Liver (tissue), 9 donors: ENCODE results near the gene RIOX2. TPM values are rescaled to one million over a fixed set of nuclear protein-coding genes. Genes with fewer than 3 reads are reported as not detected.
A peak's percentile ranks its signal among the peaks of the same experiment; 100 is the strongest.

Source experiments
- DNase-seq: peaks from one replicate; pipeline ENCODE4 v3.0.0-alpha.2; 2017; ENCODE audit warnings: low spot score
- H3K27ac ChIP-seq, 2 donors: one replicate each; pipeline ENCODE4 v1.7.0; 2013; ENCODE audit warnings: inconsistent platforms in 2 of 2, low read length in 2 of 2, control low read depth in 1 of 2, low read depth in 1 of 2, mild to moderate bottlenecking in 1 of 2
- H3K27me3 ChIP-seq, 4 donors: one replicate each; pipeline versions ENCODE4 v1.6.1 to v1.7.0; 2013; ENCODE audit warnings: low read length in 3 of 4, inconsistent platforms in 1 of 4, mild to moderate bottlenecking in 1 of 4, moderate library complexity in 1 of 4; ENCODE audit not compliant: control insufficient read depth in 4 of 4, insufficient read depth in 4 of 4
- H3K36me3 ChIP-seq, 4 donors: one replicate each; pipeline versions ENCODE4 v1.6.1 to v1.7.0; 2013; ENCODE audit warnings: low read length in 3 of 4, mild to moderate bottlenecking in 3 of 4, low read depth in 1 of 4, moderate library complexity in 1 of 4; ENCODE audit not compliant: control insufficient read depth in 4 of 4, insufficient read depth in 3 of 4
- H3K4me1 ChIP-seq, 4 donors: one replicate each; pipeline versions ENCODE4 v1.6.1 to v1.7.0; 2013; ENCODE audit warnings: low read length in 3 of 4, mild to moderate bottlenecking in 3 of 4, moderate library complexity in 1 of 4; ENCODE audit not compliant: control insufficient read depth in 4 of 4, insufficient read depth in 4 of 4
- H3K4me3 ChIP-seq, 3 donors: one replicate each; pipeline versions ENCODE4 v1.6.1 to v1.7.0; 2013; ENCODE audit warnings: low read length in 3 of 3, control low read depth in 1 of 3, low read depth in 1 of 3, mild to moderate bottlenecking in 1 of 3
- H3K9ac ChIP-seq, 2 donors: one replicate each; pipeline ENCODE4 v1.7.0; 2013; ENCODE audit warnings: low read length in 2 of 2, mild to moderate bottlenecking in 2 of 2, moderate library complexity in 2 of 2, control low read depth in 1 of 2, low read depth in 1 of 2
- H3K9me3 ChIP-seq, 4 donors: one replicate each; pipeline versions ENCODE4 v1.6.1 to v1.7.0; 2013; ENCODE audit warnings: low read length in 3 of 4; ENCODE audit not compliant: control insufficient read depth in 4 of 4
- ATF3 ChIP-seq: IDR thresholded peaks from 2 replicates; pipeline ENCODE4 v1.6.1; 2016; ENCODE audit warnings: antibody characterized with exemption
- CTCF ChIP-seq: fragments of 150-350 bp; IDR thresholded peaks from 2 replicates; pipeline ENCODE4 v1.5.1; 2017; ENCODE audit warnings: improper control_type of control experiment, low read depth, low read length; ENCODE audit not compliant: missing input control
- EGR1 ChIP-seq, 2 donors: IDR thresholded peaks; 2 replicates each; pipeline ENCODE4 v1.6.1; 2016 to 2018; ENCODE audit warnings: antibody characterized with exemption in 2 of 2, low read depth in 2 of 2
- FOXA1 ChIP-seq: IDR thresholded peaks from 2 replicates; pipeline ENCODE4 v1.6.1; 2016; ENCODE audit warnings: antibody characterized with exemption
- FOXA2 ChIP-seq: IDR thresholded peaks from 2 replicates; pipeline ENCODE4 v1.6.1; 2016; ENCODE audit warnings: antibody characterized with exemption
- GABPA ChIP-seq, 2 donors: IDR thresholded peaks in 1 of 2; conservative IDR thresholded peaks in 1 of 2; 2 replicates each; pipeline ENCODE4 v1.6.1; 2016; ENCODE audit warnings: antibody characterized with exemption in 2 of 2, mild to moderate bottlenecking in 1 of 2, moderate library complexity in 1 of 2
- HNF4A ChIP-seq, 2 donors: conservative IDR thresholded peaks; 2 replicates each; pipeline ENCODE4 v1.6.1; 2016; ENCODE audit warnings: antibody characterized with exemption in 2 of 2, mild to moderate bottlenecking in 2 of 2
- HNF4G ChIP-seq: IDR thresholded peaks from 2 replicates; pipeline ENCODE4 v1.6.1; 2016; ENCODE audit warnings: antibody characterized with exemption
- JUND ChIP-seq, 2 donors: IDR thresholded peaks; 2 replicates each; pipeline ENCODE4 v1.6.1; 2016; ENCODE audit warnings: antibody characterized with exemption in 2 of 2
- MAX ChIP-seq: IDR thresholded peaks from 2 replicates; pipeline ENCODE4 v1.6.1; 2016; ENCODE audit warnings: antibody characterized with exemption
- NR2F2 ChIP-seq: IDR thresholded peaks from 2 replicates; pipeline ENCODE4 v1.6.1; 2016; ENCODE audit warnings: antibody characterized with exemption
- REST ChIP-seq: IDR thresholded peaks from 2 replicates; pipeline ENCODE4 v1.6.1; 2016; ENCODE audit warnings: antibody characterized with exemption, mild to moderate bottlenecking
- SP1 ChIP-seq: IDR thresholded peaks from 2 replicates; pipeline ENCODE4 v1.6.1; 2018; ENCODE audit warnings: antibody characterized with exemption, mild to moderate bottlenecking
- TAF1 ChIP-seq: conservative IDR thresholded peaks from 2 replicates; pipeline ENCODE4 v1.6.1; 2016; ENCODE audit warnings: antibody characterized with exemption, mild to moderate bottlenecking
- YY1 ChIP-seq: IDR thresholded peaks from 2 replicates; pipeline ENCODE4 v1.6.1; 2016; ENCODE audit warnings: antibody characterized with exemption, mild to moderate bottlenecking
- ZBTB33 ChIP-seq: IDR thresholded peaks from 2 replicates; pipeline ENCODE4 v1.6.1; 2016; ENCODE audit warnings: antibody characterized with exemption
- WGBS: extraction: QIAGEN DNeasy Blood & Tissue Kit; methylation state at CpG from one replicate; pipeline ENCODE4 v1.1.7; 2013; 5-methylcytosine and 5-hydroxymethylcytosine counted together
- polyA plus RNA-seq, 2 donors: library from polyadenylated mRNA; stranded (reverse) in 1 of 2; unstranded in 1 of 2; fragments of 200-250 nt in 1 of 2; fragments of >200 nt in 1 of 2; fragmentation: Nextera tagmentation in 1 of 2; extraction: Ambion mirVana in 1 of 2; gene quantifications; one replicate each; pipeline versions ENCODE4 v1.2.1 to v1.2.3, GENCODE V29; 2013 to 2015
- total RNA-seq, 2 donors: library from RNA; depleted of rRNA; stranded (reverse); fragments of >200 nt; gene quantifications; one replicate each; pipeline ENCODE4 v1.2.3, GENCODE V29; 2014
- donor health status: healthy.
- donor health status: healthy.
- donor health status: healthy.
- donor health status: healthy.
- donor health status: healthy.

RIOX2 gene
- total and polyA plus RNA-seq, 4 donors: 8.2 to 19.9 (median 11.0) TPM

- H3K4me3 ChIP-seq: no peak overlapping the region
- H3K27ac ChIP-seq: no peak overlapping the region
- H3K9ac ChIP-seq: no peak overlapping the region
- TF ChIP-seq JUND (IDR thresholded peaks at IDR 0.05) (no peak), HNF4G (no peak), SP1 (no peak), HNF4A (conservative IDR thresholded peaks at IDR 0.05) (no peak), ATF3 (no peak), TAF1 (no peak), GABPA (IDR thresholded peaks at IDR 0.05 in 1 of 2, conservative IDR thresholded peaks at IDR 0.05 in 1 of 2) (no peak), YY1 (no peak), FOXA2 (no peak), MAX (no peak), FOXA1 (no peak), CTCF (no peak), NR2F2 (no peak), REST (no peak), ZBTB33 (no peak)
- DNase-seq: no peak
- H3K36me3 ChIP-seq: no peaks in the 10 kb centered on the region
- 84% methylated on average over 2 of the region's 2 CpGs for WGBS
- H3K9me3 ChIP-seq: no peaks in the 10 kb centered on the region
- peaks cover 0 to 9% (median 3%) of the 10 kb centered on the region in 4 donors for H3K4me1 ChIP-seq
- no peaks in the 10 kb centered on the region for H3K27me3 ChIP-seq
These were observed 21.3 kb upstream of the RIOX2 start for GRCh38 chr3:97993526-97993925.

- H3K9me3 ChIP-seq: no peaks in the 10 kb centered on the region
- H3K9ac ChIP-seq: no peak overlapping the region
- H3K27ac ChIP-seq: no peak overlapping the region
- TF ChIP-seq SP1 (no peak), REST (no peak), HNF4A (conservative IDR thresholded peaks at IDR 0.05) (peak in 1 of 2 donors; percentile 9), GABPA (IDR thresholded peaks at IDR 0.05 in 1 of 2, conservative IDR thresholded peaks at IDR 0.05 in 1 of 2) (no peak), FOXA2 (no peak), FOXA1 (no peak), ZBTB33 (no peak), EGR1 (IDR thresholded peaks at IDR 0.05; ENCODE audit: low read depth in 2 of 2) (no peak)
- 96% methylated on average over 2 of the region's 2 CpGs for WGBS
- no peak for DNase-seq
- no peaks in the 10 kb centered on the region for H3K27me3 ChIP-seq
- no peak overlapping the region for H3K4me3 ChIP-seq
- no peaks in the 10 kb centered on the region for H3K36me3 ChIP-seq
- H3K4me1 ChIP-seq: peaks cover 0 to 9% (median 3%) of the 10 kb centered on the region in 4 donors
These were observed 20.4 kb upstream of the RIOX2 start for GRCh38 chr3:97992547-97993173.
